GM19099 (cell line): Measurements from ENCODE around the gene EPS8L2.

Source experiments
- POLR2A ChIP-seq: IDR thresholded peaks from 3 replicates; pipeline ENCODE4 v1.6.1; 2011; ENCODE audit warnings: low read depth; ENCODE audit not compliant: insufficient read length; ENCODE audit errors: extremely low read depth

EPS8L2 gene

DNA sequence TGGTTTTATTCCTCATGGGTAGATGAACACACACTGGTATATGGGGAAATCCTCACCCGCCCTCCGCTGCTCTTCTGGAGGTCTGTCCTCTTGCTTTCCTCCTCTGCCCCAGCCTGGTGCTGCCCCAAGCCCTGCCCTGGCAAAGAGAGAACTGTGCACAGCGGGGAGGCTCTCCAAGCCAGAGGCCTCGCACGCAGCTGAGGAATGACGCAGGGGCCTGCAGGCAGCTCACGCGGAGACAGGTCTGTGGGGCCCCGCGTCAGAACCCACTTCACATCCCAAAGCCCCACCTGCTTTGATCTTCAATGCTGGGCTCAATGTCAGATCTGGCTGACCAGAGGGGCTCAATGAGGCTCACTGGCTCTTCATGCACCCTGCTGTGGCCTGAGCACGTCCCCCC is 61.2 kb downstream of the EPS8L2 start:
- TF ChIP-seq POLR2A = no peak

DNA sequence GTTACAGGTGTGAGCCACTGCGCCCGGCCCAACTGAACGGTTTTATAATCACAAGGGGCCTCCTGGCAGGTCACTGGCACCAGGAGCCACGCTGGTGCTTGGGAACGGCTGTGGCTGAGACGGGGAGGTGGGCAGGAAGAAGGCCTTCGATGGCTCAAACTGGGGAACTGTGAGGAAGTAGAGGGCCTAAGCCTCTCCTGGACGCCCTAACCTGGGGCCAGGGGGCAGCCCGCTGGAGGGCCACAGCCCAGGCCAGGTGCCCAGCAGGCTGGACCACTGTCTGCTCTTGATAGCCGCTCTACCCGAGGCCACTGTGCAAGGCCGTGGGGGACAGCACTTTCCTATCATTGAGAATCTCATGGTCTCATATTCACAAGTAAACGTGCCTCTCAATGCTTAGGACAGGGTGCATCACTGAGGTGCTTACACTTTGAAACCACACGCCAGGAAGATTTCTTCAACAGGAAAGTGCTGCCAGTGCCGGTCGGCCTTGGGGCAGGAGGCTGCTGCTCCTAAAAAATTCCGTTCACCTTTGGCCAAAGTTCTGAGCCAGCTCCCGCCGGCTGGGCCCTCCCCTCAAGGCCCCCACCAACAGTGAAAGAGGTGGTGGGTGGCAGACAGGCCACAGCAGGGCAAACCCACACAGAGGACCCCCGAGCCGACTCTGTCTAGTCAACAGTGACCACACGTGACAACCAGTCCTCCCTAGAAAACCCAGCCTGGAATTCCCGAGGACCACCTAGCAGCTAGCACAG is 64.0 kb downstream of the EPS8L2 start:
- no peak for TF ChIP-seq POLR2A

DNA sequence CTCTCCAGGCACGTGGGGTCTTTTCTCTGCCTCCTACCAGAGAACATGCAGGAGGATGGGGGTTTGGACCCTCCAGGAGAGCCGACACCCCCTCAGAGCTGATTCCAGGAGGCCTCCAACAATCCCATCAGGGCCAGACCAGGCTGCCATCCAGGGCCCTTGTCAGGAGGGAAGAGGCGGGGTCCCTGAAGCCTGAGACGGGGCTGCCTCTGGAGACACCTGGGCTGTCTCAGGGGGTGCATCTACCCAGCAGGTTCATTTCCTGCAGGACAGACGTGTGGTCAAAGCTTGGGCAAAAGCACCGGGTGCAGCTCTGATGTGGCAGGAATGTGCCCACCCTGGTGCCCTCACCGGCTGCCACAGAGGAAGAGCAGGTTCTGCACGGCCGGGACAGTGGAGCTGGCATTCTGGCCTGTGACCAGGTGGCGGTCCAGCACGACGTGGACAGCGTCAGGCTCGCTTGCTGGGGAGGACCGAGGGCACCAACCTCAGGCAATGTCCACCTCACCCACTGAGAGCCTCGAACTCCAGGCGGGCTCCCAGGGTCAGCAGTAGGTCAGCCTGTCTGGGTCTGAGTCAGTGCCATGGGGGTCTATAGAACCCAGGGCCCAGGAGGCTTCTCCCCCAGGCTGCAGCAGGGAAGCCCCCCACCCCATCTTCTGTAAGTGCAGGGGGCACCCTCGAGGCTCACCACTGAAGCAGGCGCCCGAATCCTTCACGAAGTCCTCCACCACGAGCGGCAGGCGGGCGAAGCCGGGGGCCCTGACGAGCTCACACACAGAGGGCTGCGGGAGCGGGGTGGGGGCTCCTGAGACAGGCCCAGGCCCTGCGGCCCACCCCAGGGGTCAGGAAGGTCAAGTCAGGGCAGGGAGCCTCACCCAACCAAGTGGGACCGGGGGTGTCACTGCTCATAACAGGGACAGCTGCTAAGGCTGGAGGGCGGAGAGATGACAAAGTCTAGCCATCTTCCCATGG is 64.9 kb downstream of the EPS8L2 start:
- TF ChIP-seq POLR2A = no peak

DNA sequence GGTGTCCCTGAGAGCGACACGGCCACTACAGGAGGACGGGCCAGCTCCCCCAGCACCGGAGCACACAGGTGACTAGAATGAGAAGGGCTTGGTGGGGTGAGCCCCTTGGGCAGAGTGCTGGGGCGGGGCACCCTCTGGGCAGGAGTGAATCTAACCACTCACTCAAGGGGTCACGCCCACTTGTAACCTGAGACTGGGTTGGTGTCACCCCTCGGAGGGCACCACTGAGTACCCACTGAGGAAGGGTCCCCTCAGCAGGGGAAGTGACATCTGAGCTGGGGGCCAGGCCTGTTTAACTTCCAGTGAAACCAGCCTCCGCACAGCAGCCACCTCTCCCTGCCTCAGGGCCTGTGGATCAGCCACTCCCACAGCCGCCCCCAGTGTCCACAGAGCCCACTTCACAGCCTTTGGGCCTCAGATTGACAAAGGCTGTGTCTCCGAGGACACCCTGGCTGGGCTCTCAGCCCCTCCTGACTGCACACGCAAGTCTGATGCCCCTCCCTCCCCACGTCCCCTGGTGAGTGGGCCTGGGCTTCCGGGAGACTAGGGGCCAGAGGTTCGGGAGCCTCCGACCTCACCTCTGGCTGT is 65.7 kb downstream of the EPS8L2 start:
- no peak for TF ChIP-seq POLR2A

DNA sequence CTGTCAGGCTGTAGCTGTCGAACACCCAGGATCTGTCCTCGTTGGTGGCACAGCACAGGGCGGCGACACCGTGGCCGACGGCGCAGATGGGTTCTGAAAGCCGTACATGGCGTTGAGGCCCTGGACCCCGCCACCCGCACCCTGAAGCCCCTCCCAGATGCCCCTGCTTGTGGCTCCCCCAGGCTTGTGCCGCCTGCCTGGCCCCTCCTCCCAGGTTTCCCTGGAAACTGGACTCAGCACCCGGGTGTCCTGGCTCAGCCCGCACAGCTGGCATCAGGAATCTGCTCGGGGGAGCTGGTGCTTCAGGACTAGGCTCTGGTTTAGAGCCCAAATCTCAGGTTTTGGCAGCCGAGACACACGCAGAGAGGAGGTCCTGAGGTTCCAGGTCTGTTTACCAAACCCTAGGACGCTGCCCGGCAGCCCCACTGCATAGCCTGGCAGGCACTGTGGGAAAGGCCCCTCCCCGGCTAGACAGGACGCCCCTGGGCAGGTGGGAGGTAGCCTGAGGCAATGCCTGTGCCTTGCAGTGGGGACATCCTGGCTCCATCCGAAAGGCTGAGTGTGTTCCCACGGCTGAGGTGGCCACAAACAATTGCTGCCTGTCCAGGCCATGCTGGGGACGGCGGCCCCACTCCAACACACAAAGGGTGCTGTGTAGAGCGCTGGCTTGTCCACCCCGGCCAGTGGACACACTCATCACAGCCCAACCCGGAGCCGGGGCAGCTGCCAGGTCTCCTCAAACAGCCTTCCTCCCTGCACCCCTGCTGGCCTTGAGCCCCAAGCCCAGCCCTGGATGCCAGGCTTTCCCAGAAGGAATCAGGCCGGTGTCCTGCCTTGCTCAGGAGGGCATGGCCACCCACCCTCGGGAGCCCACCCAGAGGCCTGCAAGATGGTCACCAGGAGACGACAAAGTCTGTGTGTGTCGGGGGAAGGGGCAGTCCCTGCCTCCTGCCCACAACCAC is 66.7 kb downstream of the EPS8L2 start:
- TF ChIP-seq POLR2A = no peak

DNA sequence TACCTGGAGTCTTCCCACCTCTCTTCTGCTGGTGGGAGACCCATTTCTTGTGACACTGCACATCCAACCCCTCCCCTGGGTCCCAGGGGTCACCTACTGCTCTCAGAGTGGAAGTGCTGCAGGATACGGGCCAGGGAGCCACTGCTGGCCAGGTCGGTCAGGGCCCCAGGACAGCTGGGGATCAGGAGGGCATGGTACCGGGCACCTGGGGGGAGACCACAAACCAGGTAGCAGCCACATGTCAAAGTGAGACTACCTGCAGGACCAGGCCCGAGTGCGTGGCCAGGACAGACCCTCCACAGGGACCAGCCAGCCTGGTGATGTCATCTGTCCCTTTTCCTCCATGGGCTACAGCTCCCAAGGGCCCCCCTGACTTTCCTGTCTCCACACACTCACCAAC is 67.4 kb downstream of the EPS8L2 start:
- no peak for TF ChIP-seq POLR2A

DNA sequence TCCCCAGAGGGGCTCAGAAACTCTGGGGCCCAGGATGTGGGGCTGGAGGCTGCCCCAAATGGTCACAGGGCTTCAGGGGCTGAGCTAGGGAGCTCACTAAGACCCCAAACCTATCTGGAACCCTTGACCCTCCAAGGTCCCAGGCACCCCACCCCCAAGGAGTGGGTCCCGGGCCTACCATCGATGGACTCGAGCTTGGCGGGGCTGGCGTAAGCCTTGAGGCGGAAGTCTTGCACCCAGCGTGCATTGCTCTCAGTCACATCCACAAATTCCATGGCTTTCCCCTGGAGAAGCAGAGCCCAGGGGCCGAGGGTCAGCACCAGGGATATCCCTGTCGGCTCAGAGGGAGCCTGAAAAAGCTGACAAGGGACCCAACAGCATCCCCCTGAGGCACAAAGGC is 67.8 kb downstream of the EPS8L2 start:
- TF ChIP-seq POLR2A = no peak

DNA sequence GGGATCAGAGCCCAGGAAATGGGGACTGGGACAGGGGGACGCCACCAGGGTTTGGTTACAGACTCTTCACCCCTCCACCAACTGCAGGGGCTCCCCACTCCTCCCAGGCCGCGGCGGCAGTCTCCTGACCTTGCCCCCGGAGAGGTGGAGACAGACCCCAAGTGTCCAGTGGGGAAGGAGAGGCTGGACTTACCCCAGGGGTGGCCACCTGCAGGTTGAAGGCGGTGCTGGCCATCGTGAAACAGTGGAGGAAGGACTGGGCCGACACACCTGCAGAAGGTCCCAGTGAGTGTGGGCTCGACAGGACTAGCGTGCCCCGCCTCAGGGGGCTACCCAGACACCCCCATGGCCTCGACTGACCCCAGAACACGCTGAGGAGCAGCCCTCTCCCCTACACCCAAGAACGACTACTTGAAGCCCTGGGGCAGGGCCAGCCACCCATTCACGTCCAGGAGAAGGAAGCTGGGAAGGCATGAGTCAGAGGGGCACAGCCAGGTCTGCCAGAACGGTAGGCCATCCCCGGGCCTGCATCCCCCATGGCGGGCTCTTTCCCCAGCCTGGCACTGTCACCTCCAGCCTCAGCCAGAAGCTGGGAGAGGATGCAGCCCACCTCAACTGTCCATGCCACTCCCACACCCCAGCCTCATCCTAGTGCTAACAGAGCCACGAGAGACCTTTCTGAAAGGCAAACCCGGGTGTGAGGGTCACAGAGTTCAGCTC is 69.0 kb downstream of the EPS8L2 start:
- TF ChIP-seq POLR2A = no peak

DNA sequence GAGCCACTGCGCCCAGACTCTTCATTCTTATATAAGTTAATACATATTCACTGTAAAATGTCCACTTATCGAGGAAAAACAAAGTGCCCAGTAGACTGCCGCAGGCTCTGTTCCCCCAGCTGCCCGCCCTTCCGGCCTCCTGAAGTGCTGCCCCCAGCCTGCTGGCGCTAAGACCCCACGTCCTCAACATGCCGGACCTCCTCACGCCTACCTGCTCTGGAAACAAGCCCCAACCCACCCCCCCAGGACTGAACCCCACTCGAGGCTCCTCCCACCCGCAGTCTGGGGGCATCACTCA is 70.2 kb downstream of the EPS8L2 start:
- no peak for TF ChIP-seq POLR2A

DNA sequence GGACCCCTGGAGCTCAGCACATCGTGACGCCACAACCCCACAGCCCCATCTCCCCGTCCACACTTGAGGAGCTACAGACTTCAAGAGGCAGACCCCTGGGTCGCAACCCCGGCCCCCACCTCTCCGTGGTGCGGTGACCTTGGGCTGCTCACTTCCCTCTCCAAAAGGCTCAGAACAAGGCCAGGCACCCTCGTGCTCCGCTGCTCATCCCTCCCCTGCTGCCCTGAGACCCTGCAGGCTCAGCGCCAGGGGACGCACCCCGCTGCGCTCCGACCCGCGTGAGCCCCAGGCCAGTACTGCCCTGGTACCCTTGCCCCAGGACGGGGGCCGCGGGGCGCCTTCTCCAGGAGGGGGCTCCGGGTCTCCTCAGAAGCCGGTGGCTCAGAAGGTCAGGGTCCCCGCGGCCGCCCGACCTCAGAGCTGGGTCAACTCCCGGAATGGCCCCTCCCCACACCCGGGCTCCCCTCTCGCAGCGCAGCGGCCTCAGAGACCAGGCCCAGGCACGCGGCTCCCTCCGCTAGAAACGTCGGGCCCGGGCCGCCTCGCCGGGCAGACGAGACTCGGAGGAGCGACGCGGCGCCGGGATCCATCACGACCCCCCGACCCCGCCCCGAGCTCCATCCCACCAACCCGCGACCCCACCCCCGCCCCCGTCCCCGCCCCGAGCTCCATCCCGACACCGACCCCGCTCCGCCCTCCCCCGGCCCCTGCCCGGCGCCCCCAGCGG is 70.7 kb downstream of the EPS8L2 start:
- peak; percentile 30 for TF ChIP-seq POLR2A
